ENCODE measurements around the gene ILKAP. TPM values are rescaled to one million over a fixed set of nuclear protein-coding genes. Genes with fewer than 3 reads are reported as not detected.
A peak's percentile ranks its signal among the peaks of the same experiment; 100 is the strongest.

Gene ILKAP
- total and polyA plus RNA-seq, 2 donors (not counting 1 experiment from before 2014, with no cell fraction given): 27.9 to 31.3 TPM

- Histone ChIP-seq H3K9me3 (ENCODE audit: control insufficient read depth, insufficient read depth, low read depth, low read length) (no peaks in the 10 kb centered on the region), H3K36me3 (ENCODE audit: control insufficient read depth, insufficient read depth, low read length) (no peaks in the 10 kb centered on the region), H3K4me2 (ENCODE audit: extremely low read depth, insufficient read depth, low read length) (no peak overlapping the region), H3K27ac (ENCODE audit: insufficient read depth, low read length) (no peak overlapping the region), H3K79me2 (ENCODE audit: control insufficient read depth, insufficient read depth, low read length) (no peaks in the 10 kb centered on the region), H3K4me1 (ENCODE audit: control insufficient read depth, extremely low read depth, insufficient read depth, low read length) (peaks cover 20% of the 10 kb centered on the region), H2AFZ (ENCODE audit: low read length) (no peak overlapping the region), H3K9ac (ENCODE audit: insufficient read depth, low read length) (no peak overlapping the region), H4K20me1 (ENCODE audit: control insufficient read depth, extremely low read depth, insufficient read depth, low read length) (no peaks in the 10 kb centered on the region), H3K27me3 (ENCODE audit: control insufficient read depth, insufficient read depth, low read length) (no peaks in the 10 kb centered on the region), H3K4me3 (replicated peaks in 1 of 4; ENCODE audit: control extremely low read depth in 1 of 4, insufficient read depth in 1 of 4, low read depth in 3 of 4, low read length in 4 of 4) (no peak overlapping the region)
- DNase-seq (ENCODE audit: low read depth in 2 of 2): no peak
- no peak for TF ChIP-seq CTCF (conservative IDR thresholded peaks at IDR 0.05 in 1 of 2, IDR thresholded peaks at IDR 0.05 in 1 of 2; ENCODE audit: low read depth in 1 of 2, low read length in 2 of 2)
- no peak for TF ChIP-seq EZH2 (IDR thresholded peaks at IDR 0.05; ENCODE audit: low read length, missing control alignments)
Measured at GRCh38 chr2:238140721-238141540, 62.6 kb downstream of the ILKAP start.

- H3K4me2 ChIP-seq (ENCODE audit: extremely low read depth, insufficient read depth, low read length): no peak overlapping the region
- no peak overlapping the region for H3K27ac ChIP-seq (ENCODE audit: insufficient read depth, low read length)
- no peaks in the 10 kb centered on the region for H3K79me2 ChIP-seq (ENCODE audit: control insufficient read depth, insufficient read depth, low read length)
- no peak for TF ChIP-seq CTCF (conservative IDR thresholded peaks at IDR 0.05 in 1 of 2, IDR thresholded peaks at IDR 0.05 in 1 of 2; ENCODE audit: low read depth in 1 of 2, low read length in 2 of 2)
- no peak for TF ChIP-seq EZH2 (IDR thresholded peaks at IDR 0.05; ENCODE audit: low read length, missing control alignments)
- H4K20me1 ChIP-seq (ENCODE audit: control insufficient read depth, extremely low read depth, insufficient read depth, low read length): no peaks in the 10 kb centered on the region
- H3K36me3 ChIP-seq (ENCODE audit: control insufficient read depth, insufficient read depth, low read length): no peaks in the 10 kb centered on the region
- DNase-seq (ENCODE audit: low read depth in 2 of 2): no peak
- no peak overlapping the region for H3K9ac ChIP-seq (ENCODE audit: insufficient read depth, low read length)
- no peak overlapping the region for H2AFZ ChIP-seq (ENCODE audit: low read length)
- peaks cover 20% of the 10 kb centered on the region for H3K4me1 ChIP-seq (ENCODE audit: control insufficient read depth, extremely low read depth, insufficient read depth, low read length)
- H3K9me3 ChIP-seq (ENCODE audit: control insufficient read depth, insufficient read depth, low read depth, low read length): no peaks in the 10 kb centered on the region
- no peak overlapping the region for H3K4me3 ChIP-seq (replicated peaks in 1 of 4; ENCODE audit: control extremely low read depth in 1 of 4, insufficient read depth in 1 of 4, low read depth in 3 of 4, low read length in 4 of 4)
- no peaks in the 10 kb centered on the region for H3K27me3 ChIP-seq (ENCODE audit: control insufficient read depth, insufficient read depth, low read length)
Measured at GRCh38 chr2:238140040-238140439, 63.5 kb downstream of the ILKAP start.

- peak overlapping the region in 1 of 4 experiments; percentile 17 for H3K4me3 ChIP-seq (replicated peaks in 1 of 4; ENCODE audit: control extremely low read depth in 1 of 4, insufficient read depth in 1 of 4, low read depth in 3 of 4, low read length in 4 of 4)
- H3K36me3 ChIP-seq (ENCODE audit: control insufficient read depth, insufficient read depth, low read length): no peaks in the 10 kb centered on the region
- DNase-seq (ENCODE audit: low read depth in 2 of 2): no peak
- no peak overlapping the region for H3K4me2 ChIP-seq (ENCODE audit: extremely low read depth, insufficient read depth, low read length)
- no peaks in the 10 kb centered on the region for H4K20me1 ChIP-seq (ENCODE audit: control insufficient read depth, extremely low read depth, insufficient read depth, low read length)
- H3K79me2 ChIP-seq (ENCODE audit: control insufficient read depth, insufficient read depth, low read length): no peaks in the 10 kb centered on the region
- H3K4me1 ChIP-seq (ENCODE audit: control insufficient read depth, extremely low read depth, insufficient read depth, low read length): peaks cover 20% of the 10 kb centered on the region
- H3K9ac ChIP-seq (ENCODE audit: insufficient read depth, low read length): peak overlapping the region; percentile 28
- peak; percentile 14 to 32 for TF ChIP-seq CTCF (conservative IDR thresholded peaks at IDR 0.05 in 1 of 2, IDR thresholded peaks at IDR 0.05 in 1 of 2; ENCODE audit: low read depth in 1 of 2, low read length in 2 of 2)
- no peak for TF ChIP-seq EZH2 (IDR thresholded peaks at IDR 0.05; ENCODE audit: low read length, missing control alignments)
- H3K27me3 ChIP-seq (ENCODE audit: control insufficient read depth, insufficient read depth, low read length): no peaks in the 10 kb centered on the region
- H3K9me3 ChIP-seq (ENCODE audit: control insufficient read depth, insufficient read depth, low read depth, low read length): no peaks in the 10 kb centered on the region
- no peak overlapping the region for H3K27ac ChIP-seq (ENCODE audit: insufficient read depth, low read length)
- no peak overlapping the region for H2AFZ ChIP-seq (ENCODE audit: low read length)
Measured at GRCh38 chr2:238139196-238140039, 64.1 kb downstream of the ILKAP start.

All from fibroblast of lung (primary cell).